T-cell (primary cell): ENCODE data around the gene NSD1. TPM values are rescaled to one million over a fixed set of nuclear protein-coding genes. Genes with fewer than 3 reads are reported as not detected.
A peak's percentile ranks its signal among the peaks of the same experiment; 100 is the strongest.

Experiments used
- ATAC-seq, 4 experiments: fragments of 200-7000 bp in 3 of 4; fragments of 150-1000 bp in 1 of 4; cut with Tn5 transposase; replicated peaks in 1 of 4; 1 replicate in 3 of 4; 2 replicates in 1 of 4; pipeline ENCODE4 v1.10.0; 2021; ENCODE audit warnings: moderate library complexity in 3 of 4, mild to moderate bottlenecking in 2 of 4, moderate number of reproducible peaks in 1 of 4
- CTCF ChIA-PET, 2 donors: fragments of 300-600 bp; sonication (Branson Sonifier 250); formaldehyde crosslinking; loops; one replicate each; lab custom pipeline; 2022; ENCODE audit warnings: antibody characterized with exemption in 2 of 2; lab: Charles Lee
- POLR2A ChIA-PET, 2 donors: fragments of 300-600 bp; sonication (Branson Sonifier 250); formaldehyde crosslinking; loops; one replicate each; lab custom pipeline; 2022; ENCODE audit warnings: antibody characterized with exemption in 2 of 2; lab: Charles Lee
- DNase-seq, 35 experiments: peaks; one replicate each; pipeline versions ENCODE4 v3.0.0 to v3.0.0-alpha.2; 2013 to 2023
- H3K27ac ChIP-seq: one replicate; pipeline ENCODE4 v1.5.1; 2013; ENCODE audit warnings: low read length
- H3K27me3 ChIP-seq, 2 experiments: replicated peaks in 1 of 2; 1 replicate in 1 of 2; 2 replicates in 1 of 2; pipeline versions ENCODE4 v1.6.1 to v1.7.0; 2013; ENCODE audit warnings: low read length in 1 of 2, mixed read lengths in 1 of 2; ENCODE audit not compliant: control insufficient read depth in 2 of 2, insufficient read depth in 2 of 2; ENCODE audit errors: extremely low read depth in 1 of 2
- H3K36me3 ChIP-seq, 2 donors: 1 replicate in 1 of 2; 2 replicates in 1 of 2; pipeline versions ENCODE4 v1.6.1 to v1.7.0; 2013; ENCODE audit warnings: low read length in 1 of 2; ENCODE audit not compliant: control insufficient read depth in 2 of 2, insufficient read depth in 1 of 2; ENCODE audit errors: extremely low read depth in 1 of 2
- H3K4me1 ChIP-seq, 2 experiments: 1 replicate in 1 of 2; 2 replicates in 1 of 2; pipeline versions ENCODE4 v1.6.1 to v1.7.0; 2013; ENCODE audit warnings: low read length in 2 of 2, mixed read lengths in 1 of 2; ENCODE audit not compliant: insufficient read depth in 2 of 2, control insufficient read depth in 1 of 2; ENCODE audit errors: extremely low read depth in 1 of 2
- H3K4me3 ChIP-seq, 2 donors: 1 replicate in 1 of 2; 2 replicates in 1 of 2; pipeline versions ENCODE4 v1.5.1 to v1.7.0; 2013; ENCODE audit warnings: mild to moderate bottlenecking in 2 of 2, low read length in 1 of 2, moderate library complexity in 1 of 2; ENCODE audit not compliant: control insufficient read depth in 1 of 2; ENCODE audit errors: extremely low read depth in 1 of 2
- H3K9me3 ChIP-seq: 2 replicates; pipeline ENCODE4 v1.7.0; 2013
- H3K27ac Mint-ChIP-seq, 2 donors: one replicate each; pipeline ENCODE4 v1.8.0; 2020 to 2021; ENCODE audit warnings: mild to moderate bottlenecking in 2 of 2, mixed read lengths in 2 of 2
- H3K27me3 Mint-ChIP-seq, 2 donors: one replicate each; pipeline ENCODE4 v1.8.0; 2021 to 2022; ENCODE audit warnings: mixed read lengths in 2 of 2
- H3K36me3 Mint-ChIP-seq: one replicate; pipeline ENCODE4 v1.8.0; 2021; ENCODE audit warnings: mixed read lengths
- H3K4me1 Mint-ChIP-seq, 3 donors: one replicate each; pipeline ENCODE4 v1.8.0; 2020 to 2022; ENCODE audit warnings: mixed read lengths in 3 of 3, mild to moderate bottlenecking in 1 of 3
- H3K4me3 Mint-ChIP-seq, 3 donors: one replicate each; pipeline ENCODE4 v1.8.0; 2020 to 2022; ENCODE audit warnings: mild to moderate bottlenecking in 3 of 3, mixed read lengths in 3 of 3, moderate library complexity in 3 of 3
- H3K9me3 Mint-ChIP-seq, 3 donors: one replicate each; pipeline ENCODE4 v1.8.0; 2020 to 2022; ENCODE audit warnings: mixed read lengths in 3 of 3
- WGBS: methylation state at CpG from one replicate; pipeline ENCODE4 v1.1.5; 2013; ENCODE audit warnings: missing lambda C conversion rate; ENCODE audit not compliant: insufficient coverage; 5-methylcytosine and 5-hydroxymethylcytosine counted together
- total RNA-seq, 35 experiments: library from RNA in 6 of 35; stranded (reverse) in 6 of 35; fragments of 120-200 nt in 1 of 35; gene quantifications; one replicate each; pipeline versions ENCODE4 v1.2.1 to v1.2.4 and lab custom pipeline; 2013 to 2026

The NSD1 gene
- total RNA-seq, 5 donors from 2014 or later (not counting 1 experiment from before 2014, with no cell fraction given) = 89.5 to 113 (median 103) TPM

DNA sequence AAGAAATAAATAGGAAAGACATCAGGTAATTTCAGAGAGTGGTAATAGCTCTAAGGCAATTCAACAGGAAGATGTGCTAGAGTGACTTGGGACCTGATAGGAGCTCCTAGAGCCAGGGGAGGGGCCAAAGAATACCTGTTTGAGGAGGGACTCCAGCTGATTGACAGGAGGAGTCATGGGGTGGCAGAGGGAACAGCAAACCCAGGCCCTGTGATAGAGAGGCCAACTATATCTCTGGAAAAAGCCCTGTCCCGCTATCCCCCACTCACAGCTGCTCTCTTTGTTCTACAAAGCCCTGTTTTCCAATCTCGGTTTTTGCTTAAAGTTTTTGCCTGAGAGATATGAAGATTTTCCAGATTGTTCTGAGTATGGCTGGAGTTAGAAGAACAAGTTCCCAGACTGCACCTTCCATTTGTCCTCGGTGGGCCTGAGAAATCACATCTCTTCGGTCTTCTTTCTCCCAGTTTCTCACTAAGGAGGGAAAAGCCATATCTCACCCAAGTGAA is 9.0 kb upstream of the NSD1 start:
- peaks cover 9 to 16% of the 10 kb centered on the region in 2 experiments for H3K4me1 ChIP-seq
- no peak overlapping the region for H3K4me3 ChIP-seq
- no peak overlapping the region for H3K27ac ChIP-seq
- H3K27me3 Mint-ChIP-seq = no peaks in the 10 kb centered on the region
- no peaks in the 10 kb centered on the region for H3K27me3 ChIP-seq
- WGBS = 90% methylated on average over 2 of the region's 4 CpGs
- H3K36me3 Mint-ChIP-seq = no peaks in the 10 kb centered on the region
- ATAC-seq = peak; percentile 41 to 64 (median 48)
- ChIA-PET POLR2A (no interaction called here), CTCF (no interaction called here)
- H3K4me3 Mint-ChIP-seq = no peak overlapping the region
- no peaks in the 10 kb centered on the region for H3K9me3 ChIP-seq
- H3K27ac Mint-ChIP-seq = peak overlapping the region in 1 of 2 donors; percentile 31
- no peaks in the 10 kb centered on the region for H3K9me3 Mint-ChIP-seq
- H3K4me1 Mint-ChIP-seq = peaks cover 19 to 22% (median 20%) of the 10 kb centered on the region in 3 donors
- peak in 2 of 35 experiments; percentile 30 for DNase-seq
- no peaks in the 10 kb centered on the region for H3K36me3 ChIP-seq

DNA sequence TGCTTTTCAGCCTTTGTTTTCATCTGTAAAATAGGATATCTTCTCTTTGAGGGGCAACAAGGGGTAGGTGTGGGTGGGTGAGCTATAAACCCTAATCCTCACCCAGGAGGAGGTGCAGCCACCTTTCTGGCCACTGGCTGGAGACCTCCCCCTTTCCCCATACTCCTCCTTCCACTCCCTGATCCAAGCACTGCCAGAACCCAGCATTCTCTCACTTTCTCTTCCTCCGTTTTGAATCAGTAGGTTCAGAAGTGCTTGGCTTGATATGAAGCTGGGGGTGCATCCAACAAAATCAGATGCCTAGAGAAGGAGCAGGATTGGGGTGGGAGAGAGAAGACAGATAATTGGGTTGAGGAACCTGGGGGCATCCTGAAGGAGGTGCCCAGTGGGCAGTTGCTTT is 6.8 kb upstream of the NSD1 start:
- no peak overlapping the region for H3K27ac ChIP-seq
- no CpG with 5 or more reads among the region's 1 CpG for WGBS
- ChIA-PET POLR2A (interaction anchor here in 1 of 2 donors (0.6 to 1.2 kb wide), 2 partner anchors 8 to 27 kb away, joined by 3 read pairs; no protein-coding TSS in a partner anchor), CTCF (interaction anchor here (0.6 to 1.1 kb wide), 3 partner anchors 13 to 16 kb away, joined by 3 to 5 read pairs (median 3); no protein-coding TSS in a partner anchor)
- peaks cover 9 to 19% of the 10 kb centered on the region in 2 experiments for H3K4me1 ChIP-seq
- no peaks in the 10 kb centered on the region for H3K36me3 ChIP-seq
- H3K9me3 ChIP-seq = no peaks in the 10 kb centered on the region
- H3K36me3 Mint-ChIP-seq = no peaks in the 10 kb centered on the region
- no peaks in the 10 kb centered on the region for H3K27me3 Mint-ChIP-seq
- no peaks in the 10 kb centered on the region for H3K27me3 ChIP-seq
- H3K4me3 Mint-ChIP-seq = no peak overlapping the region
- no peak overlapping the region for H3K4me3 ChIP-seq
- ATAC-seq (no peak), DNase-seq (no peak)
- H3K4me1 Mint-ChIP-seq = peaks cover 37 to 42% (median 38%) of the 10 kb centered on the region in 3 donors
- no peaks in the 10 kb centered on the region for H3K9me3 Mint-ChIP-seq
- peak overlapping the region in 1 of 2 donors; percentile 24 for H3K27ac Mint-ChIP-seq

DNA sequence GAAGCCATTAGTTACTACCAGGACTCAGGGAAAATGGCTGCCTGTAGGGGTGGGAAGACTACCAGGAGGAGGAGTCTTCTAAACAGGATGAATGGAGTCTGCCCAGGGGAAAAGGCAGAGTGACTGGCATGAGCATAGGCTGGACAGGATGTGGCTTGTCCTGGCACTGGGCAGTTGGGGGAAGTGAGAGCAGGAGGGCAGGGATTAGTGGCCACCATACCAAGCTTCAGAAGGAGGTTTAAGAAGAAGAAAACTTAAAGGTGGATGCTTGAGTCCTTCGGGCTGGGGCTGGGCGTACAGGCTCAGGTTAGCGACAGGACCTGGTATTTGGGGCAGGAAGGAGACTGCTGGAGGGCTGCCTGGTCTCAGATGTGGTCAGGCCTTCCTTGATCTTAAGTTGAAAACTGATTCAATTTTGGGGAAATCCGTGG is 5.0 kb upstream of the NSD1 start:
- WGBS = 17% methylated on average over 3 of the region's 4 CpGs
- Mint-ChIP-seq H3K4me3 (peak overlapping the region in 1 of 3 donors; percentile 74), H3K4me1 (peaks cover 37 to 42% (median 38%) of the 10 kb centered on the region in 3 donors), H3K27ac (peak overlapping the region; percentile 74 to 89), H3K27me3 (no peaks in the 10 kb centered on the region), H3K9me3 (no peaks in the 10 kb centered on the region), H3K36me3 (no peaks in the 10 kb centered on the region)
- peak in 1 of 4 experiments; percentile 10 for ATAC-seq
- POLR2A ChIA-PET = no interaction called here
- Histone ChIP-seq H3K36me3 (no peaks in the 10 kb centered on the region), H3K27me3 (no peaks in the 10 kb centered on the region), H3K27ac (no peak overlapping the region), H3K4me1 (peaks cover 11 to 25% of the 10 kb centered on the region in 2 experiments), H3K9me3 (no peaks in the 10 kb centered on the region), H3K4me3 (no peak overlapping the region)
- CTCF ChIA-PET = interaction anchor here in 1 of 2 donors (0.7 kb wide), 1 partner anchor 11 kb away, joined by 5 read pairs; no protein-coding TSS in a partner anchor
- DNase-seq = peak in 3 of 35 experiments; percentile 16 to 57 (median 17)

DNA sequence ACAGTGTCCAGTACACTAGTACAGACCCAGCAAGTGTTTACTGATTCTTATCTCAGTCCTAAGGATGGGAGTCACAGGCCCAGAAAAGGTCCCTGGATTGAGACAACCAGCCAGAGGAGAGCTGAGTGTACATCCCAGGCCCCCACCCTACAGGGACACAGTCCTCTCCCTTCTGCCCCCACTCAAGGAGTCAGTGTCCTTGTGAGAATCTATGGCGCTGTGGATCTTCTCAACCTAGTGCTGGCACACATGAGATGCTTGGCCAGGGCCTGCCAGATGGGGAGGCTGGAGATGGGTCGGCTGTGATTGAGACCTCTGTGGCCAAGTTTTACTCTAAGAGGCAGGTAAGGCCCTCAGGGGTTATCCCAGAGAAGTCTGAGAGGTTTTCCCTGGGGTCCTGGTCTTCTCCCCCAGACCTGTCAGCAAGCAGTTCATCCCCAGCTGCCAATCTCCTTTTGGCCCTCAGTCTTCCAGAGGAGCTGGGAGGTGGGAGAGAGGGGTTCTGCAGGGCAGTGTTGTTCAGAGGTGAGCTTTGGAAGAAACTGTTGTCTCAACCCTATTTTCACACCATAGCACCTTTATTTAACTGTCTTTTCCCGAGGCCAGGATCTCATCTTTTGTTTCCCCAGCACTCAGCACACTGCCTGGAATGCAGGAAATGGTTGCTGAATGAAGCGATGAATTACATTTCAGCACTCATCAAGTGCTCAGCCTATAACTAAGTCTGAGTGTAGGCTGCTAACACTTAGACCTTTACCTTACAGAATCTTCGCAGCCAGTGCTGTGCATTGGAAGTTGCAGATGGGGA is 3.2 kb upstream of the NSD1 start:
- no peaks in the 10 kb centered on the region for H3K9me3 ChIP-seq
- H3K27me3 ChIP-seq = no peaks in the 10 kb centered on the region
- WGBS = 80% methylated on average over 1 of the region's 5 CpGs
- POLR2A ChIA-PET = no interaction called here
- Mint-ChIP-seq H3K9me3 (no peaks in the 10 kb centered on the region), H3K36me3 (peaks cover 2% of the 10 kb centered on the region), H3K4me3 (peak overlapping the region in 2 of 3 donors; percentile 43 to 47), H3K27me3 (no peaks in the 10 kb centered on the region), H3K4me1 (peaks cover 43 to 52% (median 44%) of the 10 kb centered on the region in 3 donors), H3K27ac (peak overlapping the region; percentile 75 to 89)
- no peak overlapping the region for H3K27ac ChIP-seq
- H3K4me3 ChIP-seq = no peak overlapping the region
- CTCF ChIA-PET = interaction anchor here in 1 of 2 donors (0.6 kb wide), 1 partner anchor 15 kb away, joined by 9 read pairs; no protein-coding TSS in a partner anchor
- DNase-seq = no peak
- peaks cover 20 to 36% of the 10 kb centered on the region in 2 experiments for H3K4me1 ChIP-seq
- no peak for ATAC-seq
- peaks cover 0 to 5% of the 10 kb centered on the region in 2 donors for H3K36me3 ChIP-seq

DNA sequence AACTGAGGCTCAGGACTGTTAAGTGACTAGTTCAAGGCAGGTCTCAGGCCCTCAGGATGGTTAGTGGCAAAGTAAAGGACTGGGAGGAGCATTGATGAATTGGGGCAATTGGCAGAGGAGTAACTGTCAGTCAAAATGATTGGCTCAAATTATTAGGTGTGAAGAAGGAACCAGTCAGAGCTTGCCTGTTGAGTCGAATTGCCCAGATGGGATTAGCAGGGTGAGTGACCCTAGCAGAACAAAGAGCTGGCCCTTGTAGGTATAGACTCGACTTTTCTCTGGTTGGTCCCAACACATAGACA is 2.6 kb upstream of the NSD1 start:
- Mint-ChIP-seq H3K9me3 (no peaks in the 10 kb centered on the region), H3K4me3 (peak overlapping the region; percentile 41 to 47 (median 43))
- POLR2A ChIA-PET = interaction anchor here in 1 of 2 donors (0.6 kb wide), 1 partner anchor 9 kb away, joined by 6 read pairs; no protein-coding TSS in a partner anchor

More for the DNA sequence above, 2.6 kb upstream of the NSD1 start:
- no peaks in the 10 kb centered on the region for H3K9me3 ChIP-seq
- Mint-ChIP-seq H3K4me1 (peaks cover 47 to 56% (median 49%) of the 10 kb centered on the region in 3 donors), H3K36me3 (peaks cover 6% of the 10 kb centered on the region), H3K27me3 (no peaks in the 10 kb centered on the region), H3K27ac (peak overlapping the region; percentile 75 to 89)
- DNase-seq (no peak), ATAC-seq (no peak)
- H3K27me3 ChIP-seq = no peaks in the 10 kb centered on the region
- H3K4me3 ChIP-seq = no peak overlapping the region
- H3K36me3 ChIP-seq = peaks cover 0 to 10% of the 10 kb centered on the region in 2 donors
- no CpG with 5 or more reads among the region's 2 CpGs for WGBS
- peaks cover 25 to 39% of the 10 kb centered on the region in 2 experiments for H3K4me1 ChIP-seq
- CTCF ChIA-PET = no interaction called here
- no peak overlapping the region for H3K27ac ChIP-seq
